NCI-H2081 (cell line): ENCODE measurements around the gene ZNF629.

ENCODE experiments used
- DNase-seq, 2 experiments: peaks; one replicate each; lab custom pipeline; 2025; lab: John Stamatoyannopoulos, UW

The ZNF629 gene

GRCh38 chr16:30767767-30768465 is 19.1 kb downstream of the ZNF629 start:
- DNase-seq: no peak

GRCh38 chr16:30766933-30767284 is 20.1 kb downstream of the ZNF629 start:
- no peak for DNase-seq

- no peak for DNase-seq
These were observed 20.6 kb downstream of the ZNF629 start for GRCh38 chr16:30766206-30766932.

GRCh38 chr16:30764816-30765465 is 22.1 kb downstream of the ZNF629 start:
- DNase-seq: no peak

- DNase-seq: no peak
These were observed 22.9 kb downstream of the ZNF629 start for GRCh38 chr16:30764086-30764485.

- no peak for DNase-seq
These were observed 23.8 kb downstream of the ZNF629 start for GRCh38 chr16:30762991-30763725.

GRCh38 chr16:30761928-30762902 is 24.8 kb downstream of the ZNF629 start, which contains the start of the genes CFAP119 and RNF40:
CFAP119 (minus strand) TSS chr16:30762062; CDS start chr16:30761748, 314 bp downstream.
RNF40 (plus strand) TSS chr16:30762322; CDS start chr16:30762546, 224 bp downstream.
- peak; percentile 93 to 97 for DNase-seq

GRCh38 chr16:30761427-30761927 is 25.5 kb downstream of the ZNF629 start:
- DNase-seq: peak in 1 of 2 experiments; percentile 53

- DNase-seq: no peak
These were observed 26.2 kb downstream of the ZNF629 start for GRCh38 chr16:30760577-30761426.

GRCh38 chr16:30760001-30760559 is 26.9 kb downstream of the ZNF629 start:
- DNase-seq: no peak

GRCh38 chr16:30758988-30759491 is 28.0 kb downstream of the ZNF629 start:
- no peak for DNase-seq

- no peak for DNase-seq
These were observed 29.7 kb downstream of the ZNF629 start for GRCh38 chr16:30757316-30757715.

- DNase-seq: no peak
These were observed 30.3 kb downstream of the ZNF629 start for GRCh38 chr16:30756781-30757100.

GRCh38 chr16:30755955-30756780 is 30.8 kb downstream of the ZNF629 start:
- no peak for DNase-seq

- peak in 1 of 2 experiments; percentile 17 for DNase-seq
These were observed 33.4 kb downstream of the ZNF629 start for GRCh38 chr16:30753596-30753995.

- DNase-seq: no peak
These were observed 36.0 kb downstream of the ZNF629 start for GRCh38 chr16:30750876-30751465.

GRCh38 chr16:30750201-30750600 is 36.8 kb downstream of the ZNF629 start:
- DNase-seq: no peak
